Measurements from ENCODE around the gene PTTG1IP2.
"Not testable (repeated sequence)": the region's sequence is repeated elsewhere in the genome, so short reads cannot be mapped to it uniquely, and the experiment has no call there.

PTTG1IP2 gene

DNA sequence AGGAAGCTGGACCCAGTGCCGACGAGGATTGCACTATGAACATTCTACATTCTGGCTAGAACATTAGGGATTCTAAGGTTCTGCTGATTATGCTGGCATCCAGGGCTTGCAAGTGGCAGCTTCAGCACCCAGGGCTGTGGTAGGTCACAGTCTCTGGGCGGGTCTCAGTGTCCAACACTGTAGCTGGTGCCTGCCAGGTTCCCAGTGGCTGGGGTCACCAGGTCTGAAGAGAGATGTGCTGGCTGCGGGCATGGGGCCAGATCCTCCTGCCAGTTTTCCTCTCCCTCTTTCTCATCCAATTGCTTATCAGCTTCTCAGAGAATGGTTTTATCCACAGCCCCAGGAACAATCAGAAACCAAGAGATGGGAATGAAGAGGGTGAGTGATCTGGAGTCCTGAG is at the start of gene PTTG1IP2:
Gene PTTG1IP2 (plus strand): TSS at position 86 of the 400 bp plus-strand sequence. CDS start 148 bp downstream, at position 234.
- DNase-seq (ENCODE audit: low read depth): no peak

DNA sequence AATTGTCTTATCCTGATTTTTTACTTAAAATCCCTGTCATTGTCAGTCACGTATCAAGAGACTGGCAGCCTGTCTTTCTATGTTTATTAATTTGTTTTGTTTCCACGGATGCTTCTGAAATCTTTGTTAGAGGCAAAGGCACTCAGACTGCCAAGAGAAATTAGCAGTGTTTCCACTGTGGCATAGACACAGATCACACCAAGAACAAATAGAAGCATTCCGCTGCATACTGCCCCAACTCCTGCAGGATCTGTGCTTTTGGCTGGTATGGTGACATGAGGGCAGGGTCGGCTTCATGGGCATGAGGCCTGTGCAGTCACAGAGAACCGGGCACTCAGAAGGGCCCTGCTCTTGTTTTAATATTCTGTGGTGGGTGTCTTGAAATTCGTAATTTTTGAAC is 47.8 kb upstream of the PTTG1IP2 start:
- no peak for DNase-seq (ENCODE audit: low read depth)

DNA sequence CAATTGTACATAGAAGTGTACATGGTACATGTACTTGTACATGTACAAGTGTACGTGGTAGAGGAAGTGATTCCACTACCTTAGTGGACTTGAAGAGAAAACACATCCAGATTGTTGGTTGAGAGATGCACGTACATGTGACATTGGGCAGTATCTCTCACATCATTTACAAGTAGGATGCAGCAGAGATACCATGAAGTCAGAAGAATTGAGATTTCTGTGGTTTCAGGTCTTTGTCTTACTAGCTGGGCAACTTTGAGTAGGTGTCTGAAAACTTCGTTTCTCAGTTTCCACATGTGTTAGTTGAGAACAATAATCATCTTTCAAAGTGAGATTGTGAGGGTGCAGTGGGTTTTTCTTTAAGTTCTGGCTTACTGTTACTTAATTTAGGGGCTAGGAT is 44.7 kb upstream of the PTTG1IP2 start:
- no peak for DNase-seq (ENCODE audit: low read depth)

- no peak for DNase-seq (ENCODE audit: low read depth)
These were observed 44.1 kb upstream of the PTTG1IP2 start for GRCh38 chr7:90425376-90425775.

GRCh38 chr7:90430614-90431460 is 38.6 kb upstream of the PTTG1IP2 start:
- no peak for DNase-seq (ENCODE audit: low read depth)

GRCh38 chr7:90432752-90433151 is 36.7 kb upstream of the PTTG1IP2 start:
- DNase-seq (ENCODE audit: low read depth): no peak

- no peak for DNase-seq (ENCODE audit: low read depth)
These were observed 36.2 kb upstream of the PTTG1IP2 start for GRCh38 chr7:90433221-90433620.

GRCh38 chr7:90445633-90446032 is 23.8 kb upstream of the PTTG1IP2 start:
- DNase-seq (ENCODE audit: low read depth): no peak

DNA sequence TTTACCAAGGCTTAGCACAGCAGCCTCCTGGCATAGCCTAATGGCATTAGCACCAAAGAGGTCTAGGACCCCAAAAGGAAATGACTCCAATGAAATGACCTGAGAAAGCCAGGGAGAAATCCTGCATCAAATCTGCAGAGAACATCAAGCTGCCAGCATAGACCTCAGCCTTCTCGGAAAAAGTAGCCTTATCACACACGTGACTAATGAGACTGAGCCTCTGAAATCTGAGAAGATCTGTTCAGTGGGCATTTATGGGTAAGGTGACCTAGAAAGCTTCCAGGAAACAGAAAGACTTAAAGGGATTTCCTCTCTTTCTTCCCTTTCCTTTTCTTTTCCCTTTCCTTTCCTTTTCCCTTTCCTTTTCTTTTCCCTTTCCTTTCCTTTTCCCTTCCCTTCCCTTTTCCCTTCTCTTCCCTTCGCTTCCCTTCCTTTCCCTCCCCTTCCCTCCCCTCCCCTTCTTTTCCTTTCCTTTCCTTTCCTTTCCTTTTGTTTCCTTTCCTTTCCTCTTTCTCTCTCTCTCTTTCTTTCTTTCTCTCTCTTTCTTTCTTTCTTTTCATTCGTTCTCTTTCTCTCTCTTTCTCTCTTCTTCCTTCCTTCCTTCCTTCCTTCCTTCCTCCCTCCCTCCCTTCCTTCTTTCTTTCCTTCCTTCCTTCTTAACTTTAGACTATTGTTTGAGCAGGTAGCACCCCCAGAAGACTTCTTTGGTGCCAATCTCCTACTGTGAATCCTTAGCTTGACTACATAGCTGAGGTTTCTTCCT is 23.1 kb upstream of the PTTG1IP2 start:
- no peak for DNase-seq (ENCODE audit: low read depth)

DNA sequence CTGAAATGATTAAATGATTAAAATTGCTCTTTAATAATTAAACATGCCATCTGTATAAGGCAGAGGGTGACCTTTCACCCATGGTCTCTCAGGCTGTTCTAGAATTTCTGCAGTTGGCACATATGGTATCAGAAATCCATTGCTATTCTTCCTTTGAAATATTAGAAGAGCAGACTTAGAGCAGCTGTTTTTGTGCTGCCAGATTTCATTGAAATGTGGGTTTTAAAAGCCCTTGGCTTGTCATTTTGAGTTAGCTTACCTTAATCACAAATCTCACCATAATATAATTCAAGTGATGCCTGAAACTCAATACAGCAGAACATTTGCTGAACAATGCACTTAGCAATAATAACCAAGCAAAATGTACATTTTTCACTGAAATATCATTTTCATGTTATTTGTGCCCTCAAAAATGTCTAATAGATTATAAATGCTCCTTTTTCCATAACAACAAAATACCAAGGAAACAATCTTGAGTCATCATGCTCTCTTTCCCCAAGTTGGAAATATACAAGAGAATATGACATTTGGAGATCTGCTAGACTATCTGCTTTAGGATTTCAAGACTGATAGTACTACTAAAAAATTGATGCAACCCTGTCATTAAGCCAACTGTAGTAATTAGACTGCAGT is 16.1 kb upstream of the PTTG1IP2 start:
- no peak for DNase-seq (ENCODE audit: low read depth)

DNA sequence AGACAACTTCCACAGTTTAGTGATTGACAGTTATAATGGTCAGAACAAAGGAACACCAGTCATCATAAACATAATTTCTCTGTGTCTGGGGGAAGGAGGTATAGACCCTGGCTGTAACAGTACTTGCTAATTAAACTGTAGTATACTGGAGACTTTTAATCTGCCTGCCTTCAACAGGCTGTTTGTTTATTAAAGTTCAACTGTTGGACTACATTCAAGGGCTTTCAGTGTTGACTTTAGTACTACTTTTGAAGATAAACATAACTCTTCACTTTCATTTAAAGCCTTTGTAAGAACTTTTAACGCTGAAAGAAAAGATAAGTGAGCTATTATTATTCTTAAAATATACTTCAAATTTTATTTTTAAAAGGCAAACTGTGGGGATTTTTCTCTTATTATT is 15.5 kb upstream of the PTTG1IP2 start:
- no peak for DNase-seq (ENCODE audit: low read depth)

- no peak for DNase-seq (ENCODE audit: low read depth)
These were observed 14.0 kb upstream of the PTTG1IP2 start for GRCh38 chr7:90455163-90456030.

DNA sequence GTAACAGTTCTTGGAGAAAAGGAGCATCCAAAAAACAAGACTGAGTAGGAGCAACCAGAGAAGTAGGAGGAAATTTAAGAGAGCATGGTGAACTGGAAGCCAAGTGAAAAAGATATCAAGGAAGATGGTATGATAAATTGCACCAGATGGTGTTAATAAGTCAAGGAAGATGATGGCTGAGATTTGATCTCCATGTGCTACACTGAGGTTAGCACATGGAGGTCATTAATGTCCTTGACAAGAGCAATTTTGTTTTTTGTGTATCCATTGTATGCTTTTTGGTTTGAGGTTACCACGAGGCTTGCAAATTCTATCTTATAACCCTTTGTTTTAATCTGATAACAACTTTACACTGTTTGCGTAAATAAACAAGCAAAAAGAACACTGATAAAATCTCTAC is 11.3 kb upstream of the PTTG1IP2 start:
- DNase-seq (ENCODE audit: low read depth): no peak

GRCh38 chr7:90459888-90460287 is 9.6 kb upstream of the PTTG1IP2 start:
- no peak for DNase-seq (ENCODE audit: low read depth)

GRCh38 chr7:90461219-90461618 is 8.2 kb upstream of the PTTG1IP2 start:
- DNase-seq (ENCODE audit: low read depth): no peak

GRCh38 chr7:90463151-90463628 is 6.2 kb upstream of the PTTG1IP2 start:
- DNase-seq (ENCODE audit: low read depth): not testable (repeated sequence)

DNA sequence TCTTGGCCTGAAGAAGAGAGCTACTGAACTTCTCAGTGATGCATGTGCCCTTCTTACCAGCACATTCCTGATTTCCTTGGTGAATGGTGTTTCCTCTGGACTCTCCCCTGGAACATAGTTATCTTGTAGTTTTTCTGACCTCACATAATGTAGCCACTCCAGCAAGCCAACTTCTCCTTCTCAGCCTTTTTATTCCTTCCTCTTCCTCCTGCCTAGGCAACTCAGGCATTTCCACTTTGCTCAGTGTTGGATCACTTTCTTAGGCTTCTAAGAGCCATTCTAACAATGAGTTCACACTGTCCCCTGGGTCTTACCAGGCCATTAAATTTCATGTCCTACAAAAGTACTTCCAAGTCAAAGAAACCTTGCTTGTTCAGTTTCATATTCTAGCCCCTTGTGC is 3.6 kb upstream of the PTTG1IP2 start:
- no peak for DNase-seq (ENCODE audit: low read depth)

GRCh38 chr7:90472805-90473540 is 3.5 kb downstream of the PTTG1IP2 start:
- DNase-seq (ENCODE audit: low read depth): no peak

- DNase-seq (ENCODE audit: low read depth): no peak
These were observed 4.4 kb downstream of the PTTG1IP2 start for GRCh38 chr7:90473814-90474213.

- DNase-seq (ENCODE audit: low read depth): no peak
These were observed 5.1 kb downstream of the PTTG1IP2 start for GRCh38 chr7:90474284-90475210.

Measured in activated T-helper 1 cell treated with Interleukin-2 at 50 U/mL for 16 hours (primary cell).